Duodenal mucosa (tissue), 2 donors: ENCODE measurements around the gene CNTNAP1.

Experiments
- H3K27ac ChIP-seq: one replicate; pipeline ENCODE4 v1.7.0; 2013; ENCODE audit warnings: low read depth, low read length
- H3K27me3 ChIP-seq, 2 donors: one replicate each; pipeline ENCODE4 v1.7.0; 2013; ENCODE audit warnings: low read length in 2 of 2, control low read depth in 1 of 2; ENCODE audit not compliant: insufficient read depth in 2 of 2, control insufficient read depth in 1 of 2
- H3K36me3 ChIP-seq, 2 donors: one replicate each; pipeline ENCODE4 v1.7.0; 2013; ENCODE audit warnings: low read length in 2 of 2, control low read depth in 1 of 2; ENCODE audit not compliant: insufficient read depth in 2 of 2, control insufficient read depth in 1 of 2
- H3K4me1 ChIP-seq, 2 donors: one replicate each; pipeline ENCODE4 v1.7.0; 2013; ENCODE audit warnings: low read length in 2 of 2, control low read depth in 1 of 2; ENCODE audit not compliant: insufficient read depth in 2 of 2, control insufficient read depth in 1 of 2
- H3K4me3 ChIP-seq, 2 donors: one replicate each; pipeline ENCODE4 v1.7.0; 2013; ENCODE audit warnings: low read length in 2 of 2, low read depth in 1 of 2
- H3K9ac ChIP-seq, 2 donors: one replicate each; pipeline ENCODE4 v1.7.0; 2013; ENCODE audit warnings: low read length in 2 of 2, low read depth in 1 of 2
- H3K9me3 ChIP-seq, 2 donors: one replicate each; pipeline ENCODE4 v1.7.0; 2013; ENCODE audit warnings: low read length in 2 of 2, control low read depth in 1 of 2; ENCODE audit not compliant: control insufficient read depth in 1 of 2

The CNTNAP1 gene

DNA sequence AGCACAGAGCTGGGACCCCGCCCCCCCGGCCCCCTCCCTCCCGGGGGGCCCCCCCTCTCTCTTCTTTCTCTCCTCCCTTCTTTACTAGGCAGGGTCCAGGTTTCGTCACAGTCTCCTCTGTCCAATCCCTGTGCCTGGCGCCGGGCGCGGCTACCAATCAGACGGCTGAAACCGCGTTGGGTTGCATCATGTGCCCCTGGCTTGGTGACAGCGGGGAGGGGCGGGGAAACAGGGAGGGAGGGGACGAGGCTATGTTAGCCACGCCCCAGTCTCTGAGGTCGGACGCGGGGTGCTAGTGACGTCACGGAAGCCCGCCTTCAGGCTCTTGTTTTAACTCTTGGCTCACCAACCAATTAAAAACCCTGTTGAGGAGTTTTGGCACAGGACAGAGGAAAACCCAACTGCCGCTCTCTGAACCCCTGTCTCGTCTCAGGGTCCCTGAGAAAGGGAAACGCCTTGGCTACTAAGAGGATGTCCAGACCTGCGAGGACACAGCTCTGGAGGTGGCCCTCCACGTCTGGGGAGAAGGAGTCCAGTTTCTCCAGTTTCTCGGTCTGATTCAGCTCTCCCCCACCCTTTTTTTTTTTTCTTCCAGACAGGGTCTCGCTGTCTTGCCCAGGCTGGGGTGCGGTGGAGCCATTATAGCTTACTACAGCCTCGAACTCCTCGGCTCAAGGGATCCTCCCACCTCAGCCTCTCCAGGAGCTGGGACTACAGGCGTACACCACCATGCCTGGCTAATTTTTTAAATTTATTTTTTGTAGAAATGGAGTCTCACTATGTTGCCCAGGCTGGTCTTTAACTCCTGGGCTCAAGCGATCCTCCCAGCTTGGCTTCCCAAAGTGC, 5.1 kb upstream of the CNTNAP1 start:
- Histone ChIP-seq H3K36me3 (peaks cover 0 to 3% of the 10 kb centered on the region in 2 donors), H3K9me3 (no peaks in the 10 kb centered on the region), H3K27ac (peak overlapping the region; percentile 94), H3K4me3 (peak overlapping the region; percentile 80), H3K4me1 (peaks cover 56 to 70% of the 10 kb centered on the region in 2 donors), H3K27me3 (peaks cover 8 to 10% of the 10 kb centered on the region in 2 donors), H3K9ac (peak overlapping the region; percentile 63 to 91)

DNA sequence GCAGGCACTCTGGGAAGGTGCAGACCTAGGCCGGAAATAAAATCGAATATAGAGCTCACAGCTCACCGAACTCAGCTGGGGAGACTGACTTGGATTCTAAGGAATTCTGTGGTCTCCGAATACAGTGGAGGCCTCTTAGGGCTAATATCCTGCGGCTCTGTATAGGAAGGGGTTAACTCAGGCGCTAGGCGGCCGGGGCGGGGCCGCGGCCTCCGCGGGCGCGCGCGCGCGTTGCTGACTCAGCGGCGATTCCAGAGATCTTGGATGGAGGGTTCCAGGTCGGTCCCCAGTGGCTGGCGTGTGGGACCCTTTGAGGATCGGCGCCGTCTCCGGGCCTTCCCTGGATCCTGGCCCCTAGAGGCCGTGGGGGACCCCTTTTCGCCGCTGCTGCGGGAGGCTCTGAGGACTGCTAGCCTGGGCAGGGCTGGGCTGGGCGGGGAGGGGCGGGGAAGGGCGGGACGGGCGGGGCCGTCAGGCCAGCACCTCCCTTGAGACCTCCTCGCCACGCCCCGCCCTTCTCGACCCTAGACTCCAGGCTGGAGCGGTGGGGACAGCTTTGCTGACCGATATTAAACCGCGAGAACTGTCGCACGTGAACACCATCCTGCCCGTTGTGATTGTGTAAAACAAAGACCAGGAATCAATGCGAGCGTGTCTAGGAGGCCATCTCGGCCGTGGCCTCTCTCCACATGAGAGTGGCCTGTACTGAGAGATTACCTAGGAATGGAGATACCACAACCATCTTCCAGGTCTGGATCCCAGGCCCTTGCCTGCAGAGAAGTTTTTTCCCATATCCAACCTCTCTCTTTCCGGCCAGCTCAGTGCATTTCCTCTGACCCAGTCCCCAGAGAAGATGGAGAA, 4.2 kb upstream of the CNTNAP1 start:
- peaks cover 11 to 14% of the 10 kb centered on the region in 2 donors for H3K27me3 ChIP-seq
- H3K27ac ChIP-seq, result peak overlapping the region; percentile 94
- H3K4me3 ChIP-seq, result peak overlapping the region; percentile 67 to 80
- peak overlapping the region; percentile 63 to 74 for H3K9ac ChIP-seq
- H3K36me3 ChIP-seq, result no peaks in the 10 kb centered on the region
- no peaks in the 10 kb centered on the region for H3K9me3 ChIP-seq
- peaks cover 59 to 79% of the 10 kb centered on the region in 2 donors for H3K4me1 ChIP-seq

DNA sequence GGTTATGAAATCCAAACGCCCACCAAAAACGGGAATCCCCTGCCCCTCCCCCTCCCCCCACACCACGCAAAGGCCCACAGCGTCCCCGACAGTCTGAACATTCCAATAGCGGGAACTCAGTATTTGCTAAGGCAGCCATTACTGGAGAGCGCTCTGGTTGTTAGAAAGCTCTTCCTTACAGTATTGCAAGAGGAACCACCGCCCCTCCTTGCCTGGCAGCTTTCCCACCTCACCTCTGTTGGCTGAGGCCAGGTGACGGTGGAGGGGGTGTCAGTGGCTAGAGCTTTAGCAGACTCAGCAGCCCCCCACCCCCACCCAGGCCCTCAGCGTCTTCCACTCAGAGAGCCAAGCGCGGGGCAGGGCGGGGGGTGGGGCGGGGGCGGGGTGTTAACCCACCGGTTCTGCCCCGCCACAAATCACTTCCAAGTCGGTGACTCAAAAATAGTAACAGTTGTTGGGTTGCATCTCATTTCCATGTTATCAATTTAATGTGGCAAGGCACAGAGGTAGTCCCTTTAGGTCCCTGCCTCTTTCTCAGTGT, 3.3 kb upstream of the CNTNAP1 start:
- H3K27me3 ChIP-seq, result peaks cover 12 to 21% of the 10 kb centered on the region in 2 donors
- no peaks in the 10 kb centered on the region for H3K36me3 ChIP-seq
- H3K9me3 ChIP-seq, result no peaks in the 10 kb centered on the region
- peak overlapping the region; percentile 67 to 80 for H3K4me3 ChIP-seq
- peak overlapping the region; percentile 95 for H3K27ac ChIP-seq
- H3K4me1 ChIP-seq, result peaks cover 68 to 81% of the 10 kb centered on the region in 2 donors
- H3K9ac ChIP-seq, result peak overlapping the region; percentile 73 to 74

DNA sequence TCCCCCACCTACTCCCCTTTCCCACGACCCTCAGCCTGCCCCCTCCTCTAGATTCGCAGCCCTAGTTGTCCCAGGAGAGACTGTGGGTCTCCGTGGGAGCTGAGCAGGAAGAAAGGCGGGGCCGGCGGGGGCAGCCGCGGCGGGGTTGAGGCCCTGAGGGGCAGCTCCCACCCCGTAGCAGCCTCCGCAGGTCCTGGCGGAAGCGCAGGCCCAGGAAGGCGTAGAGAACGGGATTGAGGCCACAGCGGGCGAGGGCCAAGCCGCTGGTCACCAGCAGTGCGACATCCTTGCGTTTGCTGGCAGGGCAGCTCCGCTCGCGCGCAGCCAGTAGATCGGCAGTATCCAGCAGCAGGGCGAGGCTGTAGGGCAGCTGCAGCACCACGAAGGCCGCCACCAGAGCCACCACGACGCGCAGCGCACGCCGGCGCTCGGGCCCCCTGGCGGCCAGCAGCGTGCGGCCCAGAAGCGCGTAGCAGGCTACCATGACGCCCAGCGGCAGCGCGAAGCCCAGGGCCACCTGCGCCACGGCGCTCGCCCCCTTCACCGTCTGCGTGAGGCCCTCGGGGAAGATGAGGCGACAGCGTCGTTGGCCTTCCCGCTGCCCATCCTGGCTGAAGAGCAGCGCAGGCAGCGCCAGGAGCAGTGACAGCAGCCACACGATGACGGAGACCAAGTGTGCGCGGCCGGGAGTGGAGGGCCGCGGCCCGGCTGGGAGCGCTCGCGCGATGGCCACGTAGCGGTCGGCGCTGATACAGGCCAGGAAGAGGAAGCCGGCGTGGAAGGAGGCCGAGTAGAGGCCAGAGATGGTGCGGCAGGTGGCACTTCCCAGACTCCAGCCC, 2.6 kb upstream of the CNTNAP1 start:
- peaks cover 12 to 25% of the 10 kb centered on the region in 2 donors for H3K27me3 ChIP-seq
- peak overlapping the region; percentile 95 for H3K27ac ChIP-seq
- peak overlapping the region; percentile 73 to 74 for H3K9ac ChIP-seq
- H3K4me3 ChIP-seq, result peak overlapping the region; percentile 48 to 65
- no peaks in the 10 kb centered on the region for H3K9me3 ChIP-seq
- H3K36me3 ChIP-seq, result no peaks in the 10 kb centered on the region
- peaks cover 64 to 77% of the 10 kb centered on the region in 2 donors for H3K4me1 ChIP-seq

DNA sequence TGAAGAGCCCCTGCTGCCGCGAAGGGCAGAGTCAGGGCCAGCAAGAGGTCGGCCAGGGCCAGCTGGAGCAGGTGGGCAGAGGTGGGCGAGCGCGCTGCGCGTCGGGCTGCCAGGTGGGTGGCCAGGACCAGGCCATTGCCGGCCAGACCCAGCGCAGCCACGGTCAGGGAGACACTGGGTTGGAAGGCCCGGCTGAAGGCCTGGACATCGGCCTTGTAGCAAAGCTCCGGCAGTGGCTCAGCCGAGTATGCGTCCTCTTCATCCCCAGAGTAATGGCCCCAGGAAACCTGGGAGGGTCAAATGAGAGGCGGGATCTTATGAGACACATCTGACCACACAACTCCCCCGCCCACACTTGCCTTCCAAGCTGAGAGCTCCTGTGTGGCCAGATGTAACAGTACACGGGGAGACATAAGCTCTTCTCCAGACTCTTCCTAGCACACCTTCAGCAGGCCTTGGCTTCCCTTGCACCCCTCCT, 2.0 kb upstream of the CNTNAP1 start:
- H3K4me3 ChIP-seq, result peak overlapping the region; percentile 48 to 65
- H3K27ac ChIP-seq, result peak overlapping the region; percentile 95
- peaks cover 0 to 3% of the 10 kb centered on the region in 2 donors for H3K36me3 ChIP-seq
- H3K4me1 ChIP-seq, result peaks cover 58 to 76% of the 10 kb centered on the region in 2 donors
- H3K9ac ChIP-seq, result peak overlapping the region; percentile 73 to 74
- H3K27me3 ChIP-seq, result peaks cover 17 to 32% of the 10 kb centered on the region in 2 donors
- no peaks in the 10 kb centered on the region for H3K9me3 ChIP-seq

DNA sequence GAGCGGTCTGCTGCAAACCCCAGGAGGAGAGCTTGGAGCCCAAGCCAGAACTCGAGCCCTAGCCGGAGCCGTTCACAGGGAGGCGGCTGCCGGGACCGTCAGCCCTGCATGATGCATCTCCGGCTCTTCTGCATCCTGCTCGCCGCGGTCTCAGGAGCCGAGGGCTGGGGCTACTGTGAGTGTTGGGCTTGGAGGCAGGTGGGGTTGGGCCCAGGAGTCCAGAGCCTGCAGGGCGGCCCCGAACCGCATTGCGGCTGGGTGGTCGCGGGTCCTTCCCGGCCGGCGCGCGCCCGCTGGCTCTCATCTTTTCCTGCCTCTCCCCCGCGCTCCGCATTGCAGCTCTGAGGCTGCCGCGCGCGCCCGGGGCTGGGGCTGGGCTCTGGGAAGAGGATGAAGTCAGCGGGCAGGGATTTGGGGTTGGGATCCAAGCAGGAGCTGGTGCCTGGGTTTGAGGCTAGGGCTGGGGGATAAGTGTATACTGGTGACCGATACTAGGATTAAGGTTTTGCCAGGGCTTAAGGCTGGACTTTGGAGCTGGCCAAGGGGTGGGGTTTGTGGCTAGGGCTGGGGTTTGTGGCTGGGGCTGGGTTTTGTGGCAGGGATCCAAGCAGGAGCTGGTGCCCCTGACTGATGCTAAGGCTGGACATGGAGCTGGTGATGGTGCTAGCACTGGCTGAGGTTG, 532 bp downstream of the CNTNAP1 start:
- Histone ChIP-seq H3K4me1 (peaks cover 44 to 61% of the 10 kb centered on the region in 2 donors), H3K36me3 (peaks cover 0 to 3% of the 10 kb centered on the region in 2 donors), H3K9ac (peak overlapping the region; percentile 6 to 38), H3K4me3 (peak overlapping the region; percentile 47 to 68), H3K27me3 (peaks cover 22 to 46% of the 10 kb centered on the region in 2 donors), H3K9me3 (no peaks in the 10 kb centered on the region), H3K27ac (peak overlapping the region; percentile 10)

DNA sequence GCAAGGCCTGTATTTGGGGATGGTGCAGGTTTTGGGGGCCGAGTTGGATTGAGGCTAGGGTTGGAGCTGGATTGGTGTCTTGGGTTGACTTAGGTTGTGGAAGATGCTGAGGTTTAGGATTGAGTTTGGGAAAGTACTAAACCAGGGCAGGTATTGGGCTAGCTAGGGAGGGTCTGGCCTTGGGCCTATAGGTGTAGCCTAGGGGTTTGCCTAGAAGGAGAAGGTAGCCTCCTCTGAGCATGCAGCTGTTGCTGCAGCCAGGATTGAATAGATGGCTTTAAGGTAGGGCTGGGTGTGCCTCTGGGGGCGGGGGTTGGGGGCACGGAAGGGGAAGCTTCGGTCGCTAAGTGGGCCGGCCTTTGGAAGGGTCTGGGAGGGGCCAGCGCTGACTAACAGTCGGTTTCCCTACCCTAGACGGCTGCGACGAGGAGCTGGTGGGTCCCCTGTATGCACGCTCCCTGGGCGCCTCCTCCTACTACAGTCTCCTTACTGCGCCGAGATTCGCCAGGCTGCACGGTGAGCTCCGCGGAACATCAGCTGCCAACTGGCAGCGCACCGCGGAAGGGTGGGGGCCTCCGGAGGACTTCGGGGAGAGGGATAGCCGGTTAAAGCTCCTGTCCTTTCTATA, 1.2 kb downstream of the CNTNAP1 start:
- peaks cover 0 to 3% of the 10 kb centered on the region in 2 donors for H3K36me3 ChIP-seq
- peaks cover 22 to 46% of the 10 kb centered on the region in 2 donors for H3K27me3 ChIP-seq
- H3K9me3 ChIP-seq, result no peaks in the 10 kb centered on the region
- H3K4me1 ChIP-seq, result peaks cover 42 to 59% of the 10 kb centered on the region in 2 donors
- H3K9ac ChIP-seq, result peak overlapping the region in 1 of 2 donors; percentile 32
- H3K27ac ChIP-seq, result no peak overlapping the region
- H3K4me3 ChIP-seq, result peak overlapping the region; percentile 24 to 68

DNA sequence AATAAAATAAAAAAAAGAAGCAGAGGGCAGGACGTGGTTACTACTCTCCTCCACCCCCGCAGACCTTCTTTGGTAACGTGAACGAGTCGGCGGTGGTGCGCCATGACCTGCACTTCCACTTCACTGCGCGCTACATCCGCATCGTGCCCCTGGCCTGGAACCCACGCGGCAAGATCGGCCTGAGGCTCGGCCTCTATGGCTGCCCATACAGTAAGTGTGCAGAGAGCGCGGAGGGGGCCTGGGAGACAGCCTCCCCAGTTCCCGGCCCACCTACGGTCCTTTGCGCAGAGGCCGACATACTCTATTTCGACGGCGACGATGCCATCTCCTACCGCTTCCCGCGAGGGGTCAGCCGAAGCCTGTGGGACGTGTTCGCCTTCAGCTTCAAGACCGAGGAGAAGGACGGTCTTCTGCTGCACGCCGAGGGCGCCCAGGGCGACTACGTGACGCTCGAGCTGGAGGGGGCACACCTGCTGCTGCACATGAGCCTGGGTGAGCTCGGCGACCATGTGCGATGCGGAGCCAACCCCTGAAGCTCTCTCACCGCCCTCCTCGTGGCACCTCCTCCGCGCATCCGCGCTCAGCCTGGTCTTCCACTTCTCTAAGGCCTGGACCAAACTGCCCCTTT, 2.7 kb downstream of the CNTNAP1 start:
- Histone ChIP-seq H3K36me3 (peaks cover 0 to 3% of the 10 kb centered on the region in 2 donors), H3K27ac (no peak overlapping the region), H3K9me3 (no peaks in the 10 kb centered on the region), H3K4me1 (peaks cover 30 to 45% of the 10 kb centered on the region in 2 donors), H3K4me3 (no peak overlapping the region), H3K27me3 (peaks cover 22 to 46% of the 10 kb centered on the region in 2 donors), H3K9ac (no peak overlapping the region)
